Neural crest cell (in vitro differentiated cells): ENCODE results near the gene ANKRD1. TPM values are rescaled to one million over a fixed set of nuclear protein-coding genes. Genes with fewer than 3 reads are reported as not detected.

Experiments used
- DNase-seq: peaks from one replicate; pipeline ENCODE4 v3.0.0; 2021; ENCODE audit warnings: low read depth, mixed read lengths, low spot score
- H3K27ac Mint-ChIP-seq: one replicate; pipeline ENCODE4 v1.8.0; 2021; ENCODE audit warnings: mild to moderate bottlenecking, mixed read lengths; ENCODE audit not compliant: unreplicated experiment
- H3K27me3 Mint-ChIP-seq: 2 replicates; pipeline ENCODE4 v1.8.0; 2021; ENCODE audit warnings: low read depth, mild to moderate bottlenecking, mixed read lengths
- H3K36me3 Mint-ChIP-seq: 2 replicates; pipeline ENCODE4 v1.8.0; 2021; ENCODE audit warnings: low read depth, mild to moderate bottlenecking, mixed read lengths
- H3K4me1 Mint-ChIP-seq: 2 replicates; pipeline ENCODE4 v1.8.0; 2021; ENCODE audit warnings: mixed read lengths
- H3K4me3 Mint-ChIP-seq: one replicate; pipeline ENCODE4 v1.8.0; 2021; ENCODE audit warnings: mild to moderate bottlenecking, mixed read lengths
- H3K9me3 Mint-ChIP-seq: 2 replicates; pipeline ENCODE4 v1.8.0; 2021; ENCODE audit warnings: mixed read lengths
- total RNA-seq: library from RNA; stranded (reverse); gene quantifications from 2 replicates; pipeline ENCODE4 v1.2.1, GENCODE V29; 2021
- TF ChIP-seq, protein P1 (sequence below): fragments of 200-600 bp; sonication (generic); conservative IDR thresholded peaks from 2 replicates; pipeline ENCODE4 v1.5.0; 2021; ENCODE audit warnings: antibody characterized with exemption, mild to moderate bottlenecking

Gene ANKRD1
- total RNA-seq, 1 donor from 2014 or later, result not detected

DNA sequence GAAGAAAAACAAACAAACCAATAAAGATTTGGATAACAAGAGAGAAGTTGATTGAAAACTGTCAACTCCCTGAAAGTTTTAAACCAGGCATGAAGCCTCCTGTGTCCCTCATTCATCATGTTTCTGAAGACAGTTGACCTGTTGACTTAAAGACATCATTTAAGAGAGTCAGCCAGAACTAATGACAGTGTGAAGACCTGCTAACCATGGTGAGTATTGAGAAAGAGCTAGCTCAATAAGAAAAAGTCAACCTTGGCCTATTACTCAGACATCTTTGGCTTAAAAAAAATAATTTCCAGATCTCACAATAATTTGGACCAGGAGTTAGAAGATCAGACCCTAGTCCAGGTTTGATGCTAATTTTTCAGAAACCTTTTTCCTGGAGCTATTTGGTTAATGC lies 45.3 kb upstream of the ANKRD1 start:
- peaks cover 6% of the 10 kb centered on the region for H3K4me1 Mint-ChIP-seq
- H3K4me3 Mint-ChIP-seq, result no peak overlapping the region
- peaks cover 3% of the 10 kb centered on the region for H3K9me3 Mint-ChIP-seq
- H3K36me3 Mint-ChIP-seq, result no peaks in the 10 kb centered on the region
- DNase-seq, result no peak
- TF ChIP-seq, protein P1, sequence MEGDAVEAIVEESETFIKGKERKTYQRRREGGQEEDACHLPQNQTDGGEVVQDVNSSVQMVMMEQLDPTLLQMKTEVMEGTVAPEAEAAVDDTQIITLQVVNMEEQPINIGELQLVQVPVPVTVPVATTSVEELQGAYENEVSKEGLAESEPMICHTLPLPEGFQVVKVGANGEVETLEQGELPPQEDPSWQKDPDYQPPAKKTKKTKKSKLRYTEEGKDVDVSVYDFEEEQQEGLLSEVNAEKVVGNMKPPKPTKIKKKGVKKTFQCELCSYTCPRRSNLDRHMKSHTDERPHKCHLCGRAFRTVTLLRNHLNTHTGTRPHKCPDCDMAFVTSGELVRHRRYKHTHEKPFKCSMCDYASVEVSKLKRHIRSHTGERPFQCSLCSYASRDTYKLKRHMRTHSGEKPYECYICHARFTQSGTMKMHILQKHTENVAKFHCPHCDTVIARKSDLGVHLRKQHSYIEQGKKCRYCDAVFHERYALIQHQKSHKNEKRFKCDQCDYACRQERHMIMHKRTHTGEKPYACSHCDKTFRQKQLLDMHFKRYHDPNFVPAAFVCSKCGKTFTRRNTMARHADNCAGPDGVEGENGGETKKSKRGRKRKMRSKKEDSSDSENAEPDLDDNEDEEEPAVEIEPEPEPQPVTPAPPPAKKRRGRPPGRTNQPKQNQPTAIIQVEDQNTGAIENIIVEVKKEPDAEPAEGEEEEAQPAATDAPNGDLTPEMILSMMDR, result no peak
- H3K27ac Mint-ChIP-seq, result no peak overlapping the region
- H3K27me3 Mint-ChIP-seq, result no peaks in the 10 kb centered on the region

DNA sequence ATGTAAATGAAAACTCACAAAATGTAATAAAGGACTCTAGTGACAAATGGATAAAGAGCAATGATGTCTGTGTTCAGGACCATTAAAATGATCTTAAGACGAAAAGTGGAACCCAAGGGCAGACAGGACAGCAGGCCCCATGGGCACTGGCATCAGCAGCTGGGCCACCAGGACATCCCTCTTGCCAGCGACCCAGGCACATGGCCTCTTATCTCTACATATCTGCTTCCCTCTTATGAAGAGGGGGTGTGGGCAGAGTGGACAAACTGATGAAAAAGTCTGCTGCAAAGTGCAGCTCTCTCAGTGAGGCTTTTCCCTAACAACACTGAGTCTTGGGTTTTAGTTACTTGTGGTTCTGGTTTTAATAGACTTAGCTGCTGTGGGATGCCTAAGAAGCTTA lies 44.8 kb upstream of the ANKRD1 start:
- TF ChIP-seq, protein P1, result no peak
- Mint-ChIP-seq H3K9me3 (no peaks in the 10 kb centered on the region), H3K36me3 (no peaks in the 10 kb centered on the region), H3K27ac (no peak overlapping the region), H3K27me3 (no peaks in the 10 kb centered on the region), H3K4me3 (no peak overlapping the region), H3K4me1 (peaks cover 6% of the 10 kb centered on the region)
- DNase-seq, result no peak

DNA sequence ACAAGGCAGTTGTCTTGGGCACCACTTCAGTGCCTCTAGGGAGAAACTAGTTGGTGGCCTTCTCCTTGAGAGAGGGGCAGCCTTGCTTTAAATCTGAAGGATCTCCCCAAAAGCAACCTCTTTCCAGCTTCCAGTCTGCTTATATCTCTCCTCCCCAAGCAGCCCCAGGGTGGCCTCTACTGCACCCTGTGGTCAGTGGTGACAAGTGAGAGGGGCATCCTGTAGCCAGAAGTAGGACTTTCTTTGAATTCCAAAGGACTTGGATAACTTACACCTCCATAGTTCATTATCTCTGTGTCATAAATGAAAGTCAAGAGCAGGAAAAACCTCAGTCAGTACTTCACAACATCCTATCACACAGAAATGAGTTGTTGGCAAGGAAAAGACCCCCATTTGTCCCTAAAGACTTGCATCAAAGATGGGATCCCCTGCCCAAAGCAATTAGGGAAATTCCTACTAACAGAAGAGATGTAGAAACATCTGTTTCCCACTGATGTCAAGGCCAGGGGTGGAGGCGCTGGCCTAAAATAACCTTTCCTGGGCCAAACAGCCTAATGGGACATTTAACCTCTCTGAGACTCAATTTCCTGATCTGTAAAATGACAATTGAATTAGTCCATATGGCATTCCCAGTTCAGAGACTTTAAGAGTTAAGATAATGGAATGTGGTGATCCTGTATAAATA lies 44.0 kb upstream of the ANKRD1 start:
- Mint-ChIP-seq H3K4me1 (peaks cover 6% of the 10 kb centered on the region), H3K27me3 (no peaks in the 10 kb centered on the region), H3K9me3 (no peaks in the 10 kb centered on the region), H3K36me3 (no peaks in the 10 kb centered on the region), H3K4me3 (no peak overlapping the region), H3K27ac (no peak overlapping the region)
- no peak for DNase-seq
- TF ChIP-seq, protein P1, result no peak

DNA sequence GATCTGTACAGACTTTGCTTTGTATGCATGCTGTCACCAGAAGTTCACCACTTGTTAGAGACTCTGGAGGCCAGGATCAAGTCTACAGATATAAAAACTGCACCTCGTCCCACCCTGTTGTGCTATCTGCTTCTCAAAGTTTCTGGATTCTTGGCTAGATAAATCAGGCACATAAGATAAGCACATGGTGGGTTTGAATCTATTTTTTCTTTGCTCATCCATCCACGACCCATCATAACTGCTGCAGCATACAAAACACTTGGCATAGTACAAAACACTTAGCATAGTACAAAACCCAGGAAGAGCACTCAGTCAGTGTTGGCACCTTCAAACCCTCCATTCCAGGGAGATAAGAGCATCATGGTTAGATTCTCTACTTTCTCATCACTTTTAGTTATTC lies 42.4 kb upstream of the ANKRD1 start:
- Mint-ChIP-seq H3K4me3 (no peak overlapping the region), H3K27ac (no peak overlapping the region), H3K36me3 (no peaks in the 10 kb centered on the region), H3K27me3 (no peaks in the 10 kb centered on the region), H3K9me3 (peaks cover 2% of the 10 kb centered on the region), H3K4me1 (peaks cover 2% of the 10 kb centered on the region)
- TF ChIP-seq, protein P1, result no peak
- DNase-seq, result no peak

DNA sequence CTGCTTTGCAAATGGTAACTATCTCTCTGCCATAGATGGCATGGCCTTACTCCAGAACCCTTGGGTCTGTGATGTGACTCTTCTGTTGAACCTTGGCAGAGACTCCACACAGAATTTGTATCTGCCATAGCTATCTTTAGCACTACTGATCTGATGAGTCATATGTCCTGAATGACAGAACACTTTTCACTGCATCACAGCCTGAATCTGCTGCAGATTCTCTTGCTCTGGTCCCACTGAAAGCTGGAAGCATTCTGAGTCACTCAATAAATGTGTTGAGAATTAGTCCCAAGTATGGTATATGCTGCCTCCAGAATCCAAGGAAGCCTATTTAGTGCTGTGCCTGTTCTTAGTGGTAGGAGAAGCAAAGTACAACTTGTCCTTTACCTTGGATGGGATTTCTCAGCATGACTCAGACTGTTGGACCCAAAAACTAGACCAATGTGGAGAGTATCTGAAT lies 39.5 kb upstream of the ANKRD1 start:
- no peak for DNase-seq
- Mint-ChIP-seq H3K4me3 (no peak overlapping the region), H3K36me3 (no peaks in the 10 kb centered on the region), H3K9me3 (peaks cover 8% of the 10 kb centered on the region), H3K27me3 (no peaks in the 10 kb centered on the region), H3K4me1 (no peaks in the 10 kb centered on the region), H3K27ac (no peak overlapping the region)
- TF ChIP-seq, protein P1, result no peak
